ENCODE results near the gene BNC2.
"Not testable (repeated sequence)": the region's sequence is repeated elsewhere in the genome, so short reads cannot be mapped to it uniquely, and the experiment has no call there.

The BNC2 gene

GRCh38 chr9:16885931-16886330, 15.5 kb upstream of the BNC2 start:
- H3K36me3 ChIP-seq (ENCODE audit: control insufficient read depth in 2 of 2, insufficient read depth in 2 of 2, low read length in 2 of 2), result no peaks in the 10 kb centered on the region
- H3K9ac ChIP-seq (ENCODE audit: low read depth in 1 of 2, low read length in 2 of 2), result no peak overlapping the region
- H3K27ac ChIP-seq (ENCODE audit: low read depth in 2 of 2, low read length in 2 of 2), result no peak overlapping the region
- H3K4me1 ChIP-seq (ENCODE audit: control insufficient read depth in 2 of 2, insufficient read depth in 2 of 2, low read length in 2 of 2), result no peaks in the 10 kb centered on the region
- H3K27me3 ChIP-seq (ENCODE audit: control insufficient read depth in 2 of 2, insufficient read depth in 2 of 2, low read length in 2 of 2), result no peaks in the 10 kb centered on the region
- H3K4me3 ChIP-seq (ENCODE audit: low read length in 2 of 2), result no peak overlapping the region
- no peaks in the 10 kb centered on the region for H3K9me3 ChIP-seq (ENCODE audit: control insufficient read depth in 2 of 2, low read length in 2 of 2)

- no peaks in the 10 kb centered on the region for H3K27me3 ChIP-seq (ENCODE audit: control insufficient read depth in 2 of 2, insufficient read depth in 2 of 2, low read length in 2 of 2)
- no peak overlapping the region for H3K27ac ChIP-seq (ENCODE audit: low read depth in 2 of 2, low read length in 2 of 2)
- no peak overlapping the region for H3K9ac ChIP-seq (ENCODE audit: low read depth in 1 of 2, low read length in 2 of 2)
- no peak overlapping the region for H3K4me3 ChIP-seq (ENCODE audit: low read length in 2 of 2)
- H3K36me3 ChIP-seq (ENCODE audit: control insufficient read depth in 2 of 2, insufficient read depth in 2 of 2, low read length in 2 of 2), result no peaks in the 10 kb centered on the region
- no peaks in the 10 kb centered on the region for H3K4me1 ChIP-seq (ENCODE audit: control insufficient read depth in 2 of 2, insufficient read depth in 2 of 2, low read length in 2 of 2)
- H3K9me3 ChIP-seq (ENCODE audit: control insufficient read depth in 2 of 2, low read length in 2 of 2), result no peaks in the 10 kb centered on the region
These were observed 14.6 kb upstream of the BNC2 start for GRCh38 chr9:16884952-16885513.

- Histone ChIP-seq H3K27ac (ENCODE audit: low read depth in 2 of 2, low read length in 2 of 2) (no peak overlapping the region), H3K4me1 (ENCODE audit: control insufficient read depth in 2 of 2, insufficient read depth in 2 of 2, low read length in 2 of 2) (no peaks in the 10 kb centered on the region), H3K36me3 (ENCODE audit: control insufficient read depth in 2 of 2, insufficient read depth in 2 of 2, low read length in 2 of 2) (no peaks in the 10 kb centered on the region), H3K9ac (ENCODE audit: low read depth in 1 of 2, low read length in 2 of 2) (no peak overlapping the region), H3K27me3 (ENCODE audit: control insufficient read depth in 2 of 2, insufficient read depth in 2 of 2, low read length in 2 of 2) (no peaks in the 10 kb centered on the region), H3K9me3 (ENCODE audit: control insufficient read depth in 2 of 2, low read length in 2 of 2) (no peaks in the 10 kb centered on the region), H3K4me3 (ENCODE audit: low read length in 2 of 2) (no peak overlapping the region)
These were observed 13.9 kb upstream of the BNC2 start for GRCh38 chr9:16884373-16884772.

- no peaks in the 10 kb centered on the region for H3K27me3 ChIP-seq (ENCODE audit: control insufficient read depth in 2 of 2, insufficient read depth in 2 of 2, low read length in 2 of 2)
- no peak overlapping the region for H3K27ac ChIP-seq (ENCODE audit: low read depth in 2 of 2, low read length in 2 of 2)
- H3K36me3 ChIP-seq (ENCODE audit: control insufficient read depth in 2 of 2, insufficient read depth in 2 of 2, low read length in 2 of 2), result no peaks in the 10 kb centered on the region
- no peak overlapping the region for H3K9ac ChIP-seq (ENCODE audit: low read depth in 1 of 2, low read length in 2 of 2)
- H3K4me1 ChIP-seq (ENCODE audit: control insufficient read depth in 2 of 2, insufficient read depth in 2 of 2, low read length in 2 of 2), result no peaks in the 10 kb centered on the region
- no peaks in the 10 kb centered on the region for H3K9me3 ChIP-seq (ENCODE audit: control insufficient read depth in 2 of 2, low read length in 2 of 2)
- H3K4me3 ChIP-seq (ENCODE audit: low read length in 2 of 2), result no peak overlapping the region
These were observed 13.1 kb upstream of the BNC2 start for GRCh38 chr9:16883586-16883985.

GRCh38 chr9:16882440-16882839, 12.0 kb upstream of the BNC2 start:
- not testable (repeated sequence) for H3K27ac ChIP-seq (ENCODE audit: low read depth in 2 of 2, low read length in 2 of 2); H3K4me3 ChIP-seq (ENCODE audit: low read length in 2 of 2); H3K4me1 ChIP-seq (ENCODE audit: control insufficient read depth in 2 of 2, insufficient read depth in 2 of 2, low read length in 2 of 2); H3K27me3 ChIP-seq (ENCODE audit: control insufficient read depth in 2 of 2, insufficient read depth in 2 of 2, low read length in 2 of 2); H3K9ac ChIP-seq (ENCODE audit: low read depth in 1 of 2, low read length in 2 of 2); H3K9me3 ChIP-seq (ENCODE audit: control insufficient read depth in 2 of 2, low read length in 2 of 2); H3K36me3 ChIP-seq (ENCODE audit: control insufficient read depth in 2 of 2, insufficient read depth in 2 of 2, low read length in 2 of 2)

- no peaks in the 10 kb centered on the region for H3K36me3 ChIP-seq (ENCODE audit: control insufficient read depth in 2 of 2, insufficient read depth in 2 of 2, low read length in 2 of 2)
- no peaks in the 10 kb centered on the region for H3K9me3 ChIP-seq (ENCODE audit: control insufficient read depth in 2 of 2, low read length in 2 of 2)
- H3K4me3 ChIP-seq (ENCODE audit: low read length in 2 of 2), result no peak overlapping the region
- H3K4me1 ChIP-seq (ENCODE audit: control insufficient read depth in 2 of 2, insufficient read depth in 2 of 2, low read length in 2 of 2), result no peaks in the 10 kb centered on the region
- no peak overlapping the region for H3K9ac ChIP-seq (ENCODE audit: low read depth in 1 of 2, low read length in 2 of 2)
- no peak overlapping the region for H3K27ac ChIP-seq (ENCODE audit: low read depth in 2 of 2, low read length in 2 of 2)
- H3K27me3 ChIP-seq (ENCODE audit: control insufficient read depth in 2 of 2, insufficient read depth in 2 of 2, low read length in 2 of 2), result no peaks in the 10 kb centered on the region
These were observed 8.9 kb upstream of the BNC2 start for GRCh38 chr9:16879416-16879815.

GRCh38 chr9:16877256-16877655, 6.8 kb upstream of the BNC2 start:
- Histone ChIP-seq H3K4me1 (ENCODE audit: control insufficient read depth in 2 of 2, insufficient read depth in 2 of 2, low read length in 2 of 2) (no peaks in the 10 kb centered on the region), H3K9ac (ENCODE audit: low read depth in 1 of 2, low read length in 2 of 2) (no peak overlapping the region), H3K27me3 (ENCODE audit: control insufficient read depth in 2 of 2, insufficient read depth in 2 of 2, low read length in 2 of 2) (peaks cover 0 to 2% of the 10 kb centered on the region in 2 donors), H3K9me3 (ENCODE audit: control insufficient read depth in 2 of 2, low read length in 2 of 2) (no peaks in the 10 kb centered on the region), H3K27ac (ENCODE audit: low read depth in 2 of 2, low read length in 2 of 2) (no peak overlapping the region), H3K36me3 (ENCODE audit: control insufficient read depth in 2 of 2, insufficient read depth in 2 of 2, low read length in 2 of 2) (no peaks in the 10 kb centered on the region), H3K4me3 (ENCODE audit: low read length in 2 of 2) (no peak overlapping the region)

- Histone ChIP-seq H3K9ac (ENCODE audit: low read depth in 1 of 2, low read length in 2 of 2) (no peak overlapping the region), H3K4me1 (ENCODE audit: control insufficient read depth in 2 of 2, insufficient read depth in 2 of 2, low read length in 2 of 2) (peaks cover 2% of the 10 kb centered on the region in 2 donors), H3K27ac (ENCODE audit: low read depth in 2 of 2, low read length in 2 of 2) (no peak overlapping the region), H3K36me3 (ENCODE audit: control insufficient read depth in 2 of 2, insufficient read depth in 2 of 2, low read length in 2 of 2) (no peaks in the 10 kb centered on the region), H3K4me3 (ENCODE audit: low read length in 2 of 2) (no peak overlapping the region), H3K27me3 (ENCODE audit: control insufficient read depth in 2 of 2, insufficient read depth in 2 of 2, low read length in 2 of 2) (peaks cover 0 to 5% of the 10 kb centered on the region in 2 donors), H3K9me3 (ENCODE audit: control insufficient read depth in 2 of 2, low read length in 2 of 2) (no peaks in the 10 kb centered on the region)
These were observed 2.8 kb upstream of the BNC2 start for GRCh38 chr9:16873126-16873802.

- Histone ChIP-seq H3K9me3 (ENCODE audit: control insufficient read depth in 2 of 2, low read length in 2 of 2) (no peaks in the 10 kb centered on the region), H3K4me3 (ENCODE audit: low read length in 2 of 2) (peak overlapping the region; percentile 40 to 69), H3K9ac (ENCODE audit: low read depth in 1 of 2, low read length in 2 of 2) (peak overlapping the region in 1 of 2 donors; percentile 37), H3K27me3 (ENCODE audit: control insufficient read depth in 2 of 2, insufficient read depth in 2 of 2, low read length in 2 of 2) (peaks cover 0 to 5% of the 10 kb centered on the region in 2 donors), H3K27ac (ENCODE audit: low read depth in 2 of 2, low read length in 2 of 2) (peak overlapping the region; percentile 60 to 75), H3K36me3 (ENCODE audit: control insufficient read depth in 2 of 2, insufficient read depth in 2 of 2, low read length in 2 of 2) (no peaks in the 10 kb centered on the region), H3K4me1 (ENCODE audit: control insufficient read depth in 2 of 2, insufficient read depth in 2 of 2, low read length in 2 of 2) (peaks cover 2% of the 10 kb centered on the region in 2 donors)
These were observed 1.1 kb upstream of the BNC2 start for GRCh38 chr9:16871336-16872151.

- H3K9ac ChIP-seq (ENCODE audit: low read depth in 1 of 2, low read length in 2 of 2), result peak overlapping the region in 1 of 2 donors; percentile 17
- H3K36me3 ChIP-seq (ENCODE audit: control insufficient read depth in 2 of 2, insufficient read depth in 2 of 2, low read length in 2 of 2), result no peaks in the 10 kb centered on the region
- no peaks in the 10 kb centered on the region for H3K9me3 ChIP-seq (ENCODE audit: control insufficient read depth in 2 of 2, low read length in 2 of 2)
- peaks cover 2% of the 10 kb centered on the region in 2 donors for H3K4me1 ChIP-seq (ENCODE audit: control insufficient read depth in 2 of 2, insufficient read depth in 2 of 2, low read length in 2 of 2)
- H3K27me3 ChIP-seq (ENCODE audit: control insufficient read depth in 2 of 2, insufficient read depth in 2 of 2, low read length in 2 of 2), result peaks cover 0 to 5% of the 10 kb centered on the region in 2 donors
- peak overlapping the region; percentile 40 to 69 for H3K4me3 ChIP-seq (ENCODE audit: low read length in 2 of 2)
- H3K27ac ChIP-seq (ENCODE audit: low read depth in 2 of 2, low read length in 2 of 2), result peak overlapping the region; percentile 73 to 75
These were observed 431 bp downstream of the BNC2 start for GRCh38 chr9:16869882-16870595.

Measured in mucosa of rectum (tissue), 2 donors.